Natural killer cell (primary cell): ENCODE data around the gene LDLRAD2. TPM values are rescaled to one million over a fixed set of nuclear protein-coding genes. Genes with fewer than 3 reads are reported as not detected.

Experiments
- ATAC-seq, 3 donors: fragments of 150-1000 bp in 2 of 3; fragments of 200-7000 bp in 1 of 3; cut with Tn5 transposase; 1 replicate in 1 of 3; 2 replicates in 2 of 3; pipeline ENCODE4 v1.10.0; 2021; ENCODE audit warnings: mild to moderate bottlenecking in 2 of 3, moderate library complexity in 2 of 3
- DNase-seq, 2 donors: peaks; one replicate each; pipeline versions ENCODE4 v3.0.0 to v3.0.0-alpha.2; 2013 to 2021; ENCODE audit warnings: mixed read lengths in 1 of 2
- H3K27ac ChIP-seq: one replicate; pipeline ENCODE4 v1.5.1; 2013; ENCODE audit warnings: mild to moderate bottlenecking, low read length
- H3K27me3 ChIP-seq: one replicate; pipeline ENCODE4 v1.6.1; 2013; ENCODE audit warnings: low read length; ENCODE audit not compliant: control insufficient read depth, insufficient read depth
- H3K36me3 ChIP-seq: one replicate; pipeline ENCODE4 v1.6.1; 2013; ENCODE audit warnings: low read length; ENCODE audit not compliant: control insufficient read depth, insufficient read depth
- H3K4me1 ChIP-seq: one replicate; pipeline ENCODE4 v1.6.1; 2013; ENCODE audit warnings: low read length; ENCODE audit not compliant: control insufficient read depth, insufficient read depth
- H3K4me3 ChIP-seq: one replicate; pipeline ENCODE4 v1.5.1; 2013; ENCODE audit warnings: low read length
- H3K9me3 ChIP-seq: one replicate; pipeline ENCODE4 v1.6.1; 2013; ENCODE audit warnings: low read length; ENCODE audit not compliant: control insufficient read depth, insufficient read depth
- H3K27ac Mint-ChIP-seq, 2 donors: one replicate each; pipeline ENCODE4 v1.8.0; 2022; ENCODE audit warnings: mild to moderate bottlenecking in 2 of 2, mixed read lengths in 2 of 2, moderate library complexity in 1 of 2
- H3K27me3 Mint-ChIP-seq, 2 donors: one replicate each; pipeline ENCODE4 v1.8.0; 2022; ENCODE audit warnings: low read depth in 2 of 2, mixed read lengths in 2 of 2
- H3K36me3 Mint-ChIP-seq: one replicate; pipeline ENCODE4 v1.8.0; 2022; ENCODE audit warnings: mixed read lengths
- H3K4me1 Mint-ChIP-seq, 2 donors: one replicate each; pipeline ENCODE4 v1.8.0; 2022; ENCODE audit warnings: mixed read lengths in 2 of 2
- H3K4me3 Mint-ChIP-seq: one replicate; pipeline ENCODE4 v1.8.0; 2022; ENCODE audit warnings: mild to moderate bottlenecking, moderate library complexity, mixed read lengths
- H3K9me3 Mint-ChIP-seq, 2 donors: one replicate each; pipeline ENCODE4 v1.8.0; 2022; ENCODE audit warnings: mixed read lengths in 2 of 2
- WGBS: methylation state at CpG from one replicate; pipeline ENCODE4 v1.1.7; 2013; ENCODE audit warnings: missing lambda C conversion rate; ENCODE audit not compliant: insufficient coverage; 5-methylcytosine and 5-hydroxymethylcytosine counted together
- intact Hi-C: fragments of 100-400 bp; cut with micrococcal nuclease; formaldehyde crosslinking; loops from one replicate; pipeline ENCODE4 v1.14.2; 2022
- total RNA-seq, 4 donors: library from RNA; stranded (reverse); fragments of 120-200 nt in 1 of 4; gene quantifications; one replicate each; pipeline versions ENCODE4 v1.2.3 to v1.2.4, GENCODE V29; 2013 to 2022
- TF ChIP-seq, protein P1 (sequence below): fragments of 200-600 bp; IDR thresholded peaks from one replicate; pipeline ENCODE4 v1.8.0; 2022; ENCODE audit warnings: antibody characterized with exemption

LDLRAD2 gene
- total RNA-seq, 3 donors from 2014 or later (not counting 1 experiment from before 2014, with no cell fraction given), result 2.8 to 3.9 (median 3.6) TPM

DNA sequence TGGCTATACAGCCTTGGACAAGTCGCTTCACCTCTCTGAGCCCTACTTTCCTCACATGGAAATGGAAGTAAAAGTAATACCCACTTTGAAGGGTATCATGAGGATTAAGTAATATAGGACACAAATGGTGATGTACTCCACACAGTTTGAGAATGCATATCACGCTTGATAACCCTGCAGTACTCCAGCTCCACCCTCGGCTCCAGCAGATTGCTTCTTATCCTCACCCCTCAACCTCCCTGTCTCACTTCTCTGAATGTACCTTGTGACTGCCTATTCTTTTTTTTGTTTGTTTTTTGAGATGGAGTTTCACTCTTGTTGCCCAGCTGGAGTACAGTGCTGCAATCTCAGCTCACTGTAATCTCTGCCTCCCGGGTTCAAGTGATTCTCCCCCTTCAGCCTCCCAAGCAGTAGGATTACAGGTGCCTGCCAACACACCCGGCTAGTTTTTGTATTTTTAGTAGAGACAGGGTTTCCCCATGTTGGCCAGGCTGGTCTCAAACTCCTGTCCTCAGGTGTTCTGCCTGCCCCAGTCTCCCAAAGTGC lies 55.5 kb downstream of the LDLRAD2 start:
- Histone ChIP-seq H3K4me1 (peaks cover 14% of the 10 kb centered on the region), H3K27me3 (no peaks in the 10 kb centered on the region), H3K27ac (no peak overlapping the region), H3K9me3 (no peaks in the 10 kb centered on the region), H3K36me3 (no peaks in the 10 kb centered on the region), H3K4me3 (no peak overlapping the region)
- DNase-seq, result no peak
- WGBS, result 84% methylated on average over 5 of the region's 5 CpGs
- Mint-ChIP-seq H3K36me3 (no peaks in the 10 kb centered on the region), H3K27ac (no peak overlapping the region), H3K9me3 (no peaks in the 10 kb centered on the region), H3K27me3 (peaks cover 0 to 2% of the 10 kb centered on the region in 2 donors), H3K4me1 (no peaks in the 10 kb centered on the region), H3K4me3 (no peak overlapping the region)
- ATAC-seq, result no peak
- intact Hi-C loops, result no loop called here
- TF ChIP-seq, protein P1, sequence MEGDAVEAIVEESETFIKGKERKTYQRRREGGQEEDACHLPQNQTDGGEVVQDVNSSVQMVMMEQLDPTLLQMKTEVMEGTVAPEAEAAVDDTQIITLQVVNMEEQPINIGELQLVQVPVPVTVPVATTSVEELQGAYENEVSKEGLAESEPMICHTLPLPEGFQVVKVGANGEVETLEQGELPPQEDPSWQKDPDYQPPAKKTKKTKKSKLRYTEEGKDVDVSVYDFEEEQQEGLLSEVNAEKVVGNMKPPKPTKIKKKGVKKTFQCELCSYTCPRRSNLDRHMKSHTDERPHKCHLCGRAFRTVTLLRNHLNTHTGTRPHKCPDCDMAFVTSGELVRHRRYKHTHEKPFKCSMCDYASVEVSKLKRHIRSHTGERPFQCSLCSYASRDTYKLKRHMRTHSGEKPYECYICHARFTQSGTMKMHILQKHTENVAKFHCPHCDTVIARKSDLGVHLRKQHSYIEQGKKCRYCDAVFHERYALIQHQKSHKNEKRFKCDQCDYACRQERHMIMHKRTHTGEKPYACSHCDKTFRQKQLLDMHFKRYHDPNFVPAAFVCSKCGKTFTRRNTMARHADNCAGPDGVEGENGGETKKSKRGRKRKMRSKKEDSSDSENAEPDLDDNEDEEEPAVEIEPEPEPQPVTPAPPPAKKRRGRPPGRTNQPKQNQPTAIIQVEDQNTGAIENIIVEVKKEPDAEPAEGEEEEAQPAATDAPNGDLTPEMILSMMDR, result no peak

DNA sequence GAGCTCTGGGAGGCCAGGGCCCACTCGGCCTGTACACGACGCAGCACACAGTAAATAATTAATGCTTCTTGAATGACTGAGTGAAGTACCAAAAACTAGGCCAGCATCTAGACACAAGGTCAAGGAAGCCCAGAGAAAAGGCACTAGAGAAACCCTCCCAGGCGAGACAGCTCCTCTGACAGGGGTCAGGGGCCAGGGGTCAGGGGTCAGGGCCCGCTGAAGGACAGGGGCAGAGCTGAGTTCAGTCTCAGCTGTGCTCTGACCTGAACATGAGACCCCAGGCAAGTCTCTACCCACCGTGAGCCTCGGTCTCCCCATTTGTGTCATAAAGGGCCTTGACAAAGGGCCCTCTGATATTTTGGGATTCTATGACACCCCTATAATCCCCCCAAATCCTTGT lies 56.4 kb downstream of the LDLRAD2 start:
- no peaks in the 10 kb centered on the region for H3K9me3 Mint-ChIP-seq
- no peaks in the 10 kb centered on the region for H3K27me3 ChIP-seq
- no peak overlapping the region for H3K27ac ChIP-seq
- 94% methylated on average over 7 of the region's 7 CpGs for WGBS
- no peaks in the 10 kb centered on the region for H3K9me3 ChIP-seq
- ATAC-seq, result no peak
- peaks cover 14% of the 10 kb centered on the region for H3K4me1 ChIP-seq
- TF ChIP-seq, protein P1, result no peak
- no peaks in the 10 kb centered on the region for H3K4me1 Mint-ChIP-seq
- intact Hi-C loops, result no loop called here
- H3K27me3 Mint-ChIP-seq, result peaks cover 0 to 2% of the 10 kb centered on the region in 2 donors
- no peaks in the 10 kb centered on the region for H3K36me3 Mint-ChIP-seq
- H3K27ac Mint-ChIP-seq, result no peak overlapping the region
- no peak overlapping the region for H3K4me3 ChIP-seq
- H3K4me3 Mint-ChIP-seq, result no peak overlapping the region
- DNase-seq, result no peak
- no peaks in the 10 kb centered on the region for H3K36me3 ChIP-seq

DNA sequence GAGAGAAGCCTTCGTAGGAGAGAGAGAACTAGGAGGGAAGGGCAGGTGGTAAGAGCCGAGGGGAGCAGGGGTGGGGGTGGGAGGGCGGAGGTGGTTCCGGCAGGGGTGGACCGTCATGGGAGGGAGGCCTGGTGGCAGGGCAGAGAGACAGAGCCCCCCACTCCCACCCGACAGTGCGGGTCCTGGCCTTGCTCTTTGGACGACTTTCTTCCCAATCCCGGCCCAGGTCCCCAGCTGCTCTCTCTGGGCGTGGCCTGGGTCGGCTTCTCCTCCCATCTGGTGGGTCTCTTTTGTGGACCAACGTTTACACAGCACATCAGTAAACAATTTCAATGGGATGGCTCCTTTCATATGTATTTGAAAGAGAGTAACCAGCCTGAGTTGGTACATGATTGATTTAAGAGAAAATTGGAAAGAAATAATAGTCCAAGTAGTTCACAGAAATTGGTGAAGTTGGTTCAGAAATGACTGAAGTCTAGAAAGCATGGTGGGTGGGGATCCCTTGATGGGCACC lies 56.9 kb downstream of the LDLRAD2 start:
- 94% methylated on average over 12 of the region's 12 CpGs for WGBS
- Histone ChIP-seq H3K4me1 (peaks cover 14% of the 10 kb centered on the region), H3K4me3 (no peak overlapping the region), H3K36me3 (no peaks in the 10 kb centered on the region), H3K27me3 (no peaks in the 10 kb centered on the region), H3K9me3 (no peaks in the 10 kb centered on the region), H3K27ac (no peak overlapping the region)
- Mint-ChIP-seq H3K9me3 (no peaks in the 10 kb centered on the region), H3K27ac (no peak overlapping the region), H3K36me3 (no peaks in the 10 kb centered on the region), H3K4me3 (no peak overlapping the region), H3K27me3 (peaks cover 0 to 2% of the 10 kb centered on the region in 2 donors), H3K4me1 (no peaks in the 10 kb centered on the region)
- ATAC-seq, result no peak
- DNase-seq, result no peak
- intact Hi-C loops, result no loop called here
- TF ChIP-seq, protein P1, result no peak

DNA sequence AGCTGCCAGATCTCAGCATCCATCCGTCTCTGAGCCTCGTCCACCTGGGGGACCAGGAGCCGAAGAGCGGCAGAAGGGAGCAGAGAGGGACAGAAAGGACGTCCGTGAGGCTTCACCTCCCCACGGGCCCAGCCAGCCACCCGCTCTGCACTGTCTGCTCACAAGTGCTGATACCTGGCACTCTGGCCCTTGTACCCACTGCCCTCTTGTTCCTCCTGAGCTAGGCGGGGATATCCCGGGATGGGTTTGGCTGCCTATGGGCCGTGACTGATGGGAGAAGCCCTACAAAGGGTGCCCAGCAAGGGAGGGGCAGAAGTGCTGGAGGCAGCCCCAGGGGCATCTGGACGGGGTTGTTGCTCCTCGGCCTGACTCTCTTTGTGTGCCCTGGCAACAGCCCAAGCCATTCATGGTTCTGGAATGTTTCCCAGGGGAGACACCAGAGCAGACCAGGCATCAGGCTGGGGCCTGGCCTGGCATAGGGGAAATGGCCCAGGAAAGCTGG lies 57.6 kb downstream of the LDLRAD2 start:
- Mint-ChIP-seq H3K9me3 (no peaks in the 10 kb centered on the region), H3K36me3 (no peaks in the 10 kb centered on the region), H3K4me1 (no peaks in the 10 kb centered on the region), H3K4me3 (no peak overlapping the region), H3K27me3 (peaks cover 0 to 2% of the 10 kb centered on the region in 2 donors), H3K27ac (no peak overlapping the region)
- Histone ChIP-seq H3K4me1 (peaks cover 14% of the 10 kb centered on the region), H3K27ac (no peak overlapping the region), H3K36me3 (no peaks in the 10 kb centered on the region), H3K27me3 (no peaks in the 10 kb centered on the region), H3K4me3 (no peak overlapping the region), H3K9me3 (no peaks in the 10 kb centered on the region)
- 89% methylated on average over 13 of the region's 13 CpGs for WGBS
- TF ChIP-seq, protein P1, result no peak
- intact Hi-C loops, result no loop called here
- no peak for DNase-seq
- ATAC-seq, result no peak
